Stimulated activated CD4-positive, alpha-beta T cell treated with anti-CD3 and anti-CD28 coated beads, Interleukin-15, amount 100 ng/mL, for 24 hours (primary cell): ENCODE data around the gene C20orf202.

Experiments
- DNase-seq: peaks from one replicate; pipeline ENCODE4 v3.0.0-alpha.2; 2020

C20orf202 gene

DNA sequence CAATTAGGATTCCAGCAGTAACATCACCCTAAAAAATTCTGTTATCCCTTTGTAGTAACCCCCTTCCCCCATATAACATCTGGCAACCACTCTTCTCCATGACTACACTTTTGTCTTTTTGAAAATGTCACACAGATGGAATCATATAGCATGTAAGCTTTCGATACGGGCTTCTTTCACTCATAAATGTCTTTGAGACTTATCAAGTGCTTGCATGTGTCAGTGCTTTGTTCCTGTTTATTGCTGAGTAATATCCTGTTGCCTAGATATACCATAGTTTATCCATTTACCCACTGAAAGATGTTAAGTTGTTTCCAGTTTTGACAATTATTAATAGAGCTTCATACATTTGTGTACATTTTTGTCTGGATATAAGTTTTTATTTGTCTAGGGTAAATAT lies 52.4 kb downstream of the C20orf202 start:
- DNase-seq: no peak
